Measurements from ENCODE around the gene ZYG11A.

DNA sequence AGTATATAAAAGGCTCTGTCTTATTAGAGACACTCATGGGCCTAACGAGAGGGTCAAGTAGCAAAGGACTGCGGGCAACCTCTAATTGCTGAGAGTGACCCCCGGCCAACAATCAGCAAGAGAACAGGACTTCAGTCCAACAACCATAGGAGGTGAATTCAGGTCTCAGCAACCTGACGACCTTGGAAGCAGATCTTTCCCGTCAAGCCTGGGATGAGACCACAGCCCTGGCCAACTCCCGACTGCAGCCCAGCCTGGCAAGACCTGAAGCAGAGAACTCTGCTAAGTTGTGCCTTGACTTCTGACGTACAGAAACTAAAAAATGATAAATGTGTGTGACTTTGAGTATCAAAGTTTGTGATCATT lies 73.3 kb downstream of the ZYG11A start:
- TF ChIP-seq, protein P1, sequence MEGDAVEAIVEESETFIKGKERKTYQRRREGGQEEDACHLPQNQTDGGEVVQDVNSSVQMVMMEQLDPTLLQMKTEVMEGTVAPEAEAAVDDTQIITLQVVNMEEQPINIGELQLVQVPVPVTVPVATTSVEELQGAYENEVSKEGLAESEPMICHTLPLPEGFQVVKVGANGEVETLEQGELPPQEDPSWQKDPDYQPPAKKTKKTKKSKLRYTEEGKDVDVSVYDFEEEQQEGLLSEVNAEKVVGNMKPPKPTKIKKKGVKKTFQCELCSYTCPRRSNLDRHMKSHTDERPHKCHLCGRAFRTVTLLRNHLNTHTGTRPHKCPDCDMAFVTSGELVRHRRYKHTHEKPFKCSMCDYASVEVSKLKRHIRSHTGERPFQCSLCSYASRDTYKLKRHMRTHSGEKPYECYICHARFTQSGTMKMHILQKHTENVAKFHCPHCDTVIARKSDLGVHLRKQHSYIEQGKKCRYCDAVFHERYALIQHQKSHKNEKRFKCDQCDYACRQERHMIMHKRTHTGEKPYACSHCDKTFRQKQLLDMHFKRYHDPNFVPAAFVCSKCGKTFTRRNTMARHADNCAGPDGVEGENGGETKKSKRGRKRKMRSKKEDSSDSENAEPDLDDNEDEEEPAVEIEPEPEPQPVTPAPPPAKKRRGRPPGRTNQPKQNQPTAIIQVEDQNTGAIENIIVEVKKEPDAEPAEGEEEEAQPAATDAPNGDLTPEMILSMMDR (IDR thresholded peaks at IDR 0.05): no peak
- TF ChIP-seq, protein P2, sequence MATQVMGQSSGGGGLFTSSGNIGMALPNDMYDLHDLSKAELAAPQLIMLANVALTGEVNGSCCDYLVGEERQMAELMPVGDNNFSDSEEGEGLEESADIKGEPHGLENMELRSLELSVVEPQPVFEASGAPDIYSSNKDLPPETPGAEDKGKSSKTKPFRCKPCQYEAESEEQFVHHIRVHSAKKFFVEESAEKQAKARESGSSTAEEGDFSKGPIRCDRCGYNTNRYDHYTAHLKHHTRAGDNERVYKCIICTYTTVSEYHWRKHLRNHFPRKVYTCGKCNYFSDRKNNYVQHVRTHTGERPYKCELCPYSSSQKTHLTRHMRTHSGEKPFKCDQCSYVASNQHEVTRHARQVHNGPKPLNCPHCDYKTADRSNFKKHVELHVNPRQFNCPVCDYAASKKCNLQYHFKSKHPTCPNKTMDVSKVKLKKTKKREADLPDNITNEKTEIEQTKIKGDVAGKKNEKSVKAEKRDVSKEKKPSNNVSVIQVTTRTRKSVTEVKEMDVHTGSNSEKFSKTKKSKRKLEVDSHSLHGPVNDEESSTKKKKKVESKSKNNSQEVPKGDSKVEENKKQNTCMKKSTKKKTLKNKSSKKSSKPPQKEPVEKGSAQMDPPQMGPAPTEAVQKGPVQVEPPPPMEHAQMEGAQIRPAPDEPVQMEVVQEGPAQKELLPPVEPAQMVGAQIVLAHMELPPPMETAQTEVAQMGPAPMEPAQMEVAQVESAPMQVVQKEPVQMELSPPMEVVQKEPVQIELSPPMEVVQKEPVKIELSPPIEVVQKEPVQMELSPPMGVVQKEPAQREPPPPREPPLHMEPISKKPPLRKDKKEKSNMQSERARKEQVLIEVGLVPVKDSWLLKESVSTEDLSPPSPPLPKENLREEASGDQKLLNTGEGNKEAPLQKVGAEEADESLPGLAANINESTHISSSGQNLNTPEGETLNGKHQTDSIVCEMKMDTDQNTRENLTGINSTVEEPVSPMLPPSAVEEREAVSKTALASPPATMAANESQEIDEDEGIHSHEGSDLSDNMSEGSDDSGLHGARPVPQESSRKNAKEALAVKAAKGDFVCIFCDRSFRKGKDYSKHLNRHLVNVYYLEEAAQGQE (IDR thresholded peaks at IDR 0.05; ENCODE audit: insufficient read depth in 1 of 2, low read depth in 2 of 2, low read length in 1 of 2): no peak
- no peak for TF ChIP-seq POLR2AphosphoS5 (IDR thresholded peaks at IDR 0.05; ENCODE audit: low read depth, low read length)

All from Panc1 (cell line).